HEK293 (cell line): Measurements from ENCODE around the gene RPS19.

Experiments used
- ZNF174 ChIP-seq: fragments of 450-650 bp; formaldehyde crosslinking; IDR thresholded peaks from 2 replicates; pipeline ENCODE4 v1.5.0; 2017; ENCODE audit warnings: missing biosample characterization, mild to moderate bottlenecking, missing genetic modification characterization
- ZNF449 ChIP-seq: fragments of 450-650 bp; formaldehyde crosslinking; IDR thresholded peaks from 2 replicates; pipeline ENCODE4 v1.5.1; 2017; ENCODE audit warnings: missing biosample characterization, mild to moderate bottlenecking, missing genetic modification characterization, moderate library complexity
- ZNF791 ChIP-seq: fragments of 450-650 bp; formaldehyde crosslinking; IDR thresholded peaks from 2 replicates; pipeline ENCODE4 v1.5.1; 2016; ENCODE audit warnings: missing biosample characterization, missing genetic modification characterization

DNA sequence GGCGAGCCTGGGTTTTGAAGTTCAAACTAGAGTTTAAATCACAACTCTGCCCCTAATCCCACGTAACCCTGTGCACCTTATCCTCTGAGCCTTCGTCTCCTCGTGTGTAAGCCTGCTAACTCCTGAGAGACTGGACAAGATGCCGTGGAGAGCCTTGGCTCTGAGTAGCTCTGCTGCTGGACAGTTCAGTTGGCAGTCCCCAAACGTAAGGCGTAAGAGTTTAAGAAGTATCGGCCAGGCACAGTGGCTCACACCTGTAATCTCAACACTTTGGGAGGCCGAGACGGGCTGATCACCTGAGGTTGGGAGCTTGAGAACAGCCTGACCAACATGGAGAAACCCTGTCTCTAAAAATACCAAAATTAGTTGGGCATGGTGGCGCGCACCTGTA lies 12.3 kb downstream of the RPS19 start:
- TF ChIP-seq ZNF174 = no peak
- no peak for TF ChIP-seq ZNF791 (tag by site-specific recombination)
- TF ChIP-seq ZNF449 = no peak
